ENCODE results near the gene HACL1. TPM values are rescaled to one million over a fixed set of nuclear protein-coding genes. Genes with fewer than 3 reads are reported as not detected.

HACL1 gene
- total RNA-seq, 3 donors from 2014 or later, result 27.7 to 40.3 (median 28.8) TPM

GRCh38 chr3:15602146-15602536, 772 bp upstream of the HACL1 start:
- no peaks in the 10 kb centered on the region for H3K27me3 ChIP-seq
- peaks cover 0 to 8% of the 10 kb centered on the region in 2 donors for H3K4me1 ChIP-seq
- H3K9me3 ChIP-seq, result no peaks in the 10 kb centered on the region
- H3K36me3 ChIP-seq, result no peaks in the 10 kb centered on the region
- intact Hi-C loops (cut with DNase I; ENCODE audit: low total_unique reads), result no loop called here
- peak overlapping the region; percentile 85 to 94 for H3K27ac ChIP-seq
- TF ChIP-seq POLR2A (IDR thresholded peaks at IDR 0.05), result no peak
- TF ChIP-seq POLR2AphosphoS5 (IDR thresholded peaks at IDR 0.05), result no peak
- no peak for TF ChIP-seq CTCF (IDR thresholded peaks at IDR 0.05)
- peak overlapping the region; percentile 78 to 90 (median 82) for H3K4me3 ChIP-seq
- DNase-seq (ENCODE audit: low spot score in 2 of 2), result no peak

- peaks cover 0 to 8% of the 10 kb centered on the region in 2 donors for H3K4me1 ChIP-seq
- intact Hi-C loops (cut with DNase I; ENCODE audit: low total_unique reads), result no loop called here
These were observed 347 bp downstream of the HACL1 start for GRCh38 chr3:15601046-15601398.

GRCh38 chr3:15595955-15596354, 5.4 kb downstream of the HACL1 start:
- TF ChIP-seq POLR2A (IDR thresholded peaks at IDR 0.05) (no peak), POLR2AphosphoS5 (IDR thresholded peaks at IDR 0.05) (no peak), CTCF (IDR thresholded peaks at IDR 0.05) (no peak)
- no peaks in the 10 kb centered on the region for H3K36me3 ChIP-seq

More at GRCh38 chr3:15601046-15601398, 347 bp downstream of the HACL1 start:
- no peaks in the 10 kb centered on the region for H3K36me3 ChIP-seq
- H3K4me3 ChIP-seq, result peak overlapping the region; percentile 78 to 90 (median 82)
- peak overlapping the region; percentile 85 to 94 for H3K27ac ChIP-seq
- H3K27me3 ChIP-seq, result no peaks in the 10 kb centered on the region
- TF ChIP-seq CTCF (IDR thresholded peaks at IDR 0.05) (no peak), POLR2AphosphoS5 (IDR thresholded peaks at IDR 0.05) (no peak), POLR2A (IDR thresholded peaks at IDR 0.05) (no peak)
- DNase-seq (ENCODE audit: low spot score in 2 of 2), result no peak
- H3K9me3 ChIP-seq, result no peaks in the 10 kb centered on the region

GRCh38 chr3:15592968-15593367, 8.4 kb downstream of the HACL1 start:
- H3K27me3 ChIP-seq, result no peaks in the 10 kb centered on the region
- H3K9me3 ChIP-seq, result no peaks in the 10 kb centered on the region
- H3K4me1 ChIP-seq, result no peaks in the 10 kb centered on the region
- no peaks in the 10 kb centered on the region for H3K36me3 ChIP-seq
- H3K27ac ChIP-seq, result no peak overlapping the region
- no peak for DNase-seq (ENCODE audit: low spot score in 2 of 2)
- no peak for TF ChIP-seq CTCF (IDR thresholded peaks at IDR 0.05)
- TF ChIP-seq POLR2A (IDR thresholded peaks at IDR 0.05), result no peak
- TF ChIP-seq POLR2AphosphoS5 (IDR thresholded peaks at IDR 0.05), result no peak
- intact Hi-C loops (cut with DNase I; ENCODE audit: low total_unique reads), result no loop called here
- no peak overlapping the region for H3K4me3 ChIP-seq

More at GRCh38 chr3:15595955-15596354, 5.4 kb downstream of the HACL1 start:
- Histone ChIP-seq H3K4me3 (no peak overlapping the region), H3K27me3 (no peaks in the 10 kb centered on the region), H3K9me3 (no peaks in the 10 kb centered on the region), H3K27ac (no peak overlapping the region), H3K4me1 (peaks cover 0 to 8% of the 10 kb centered on the region in 2 donors)
- DNase-seq (ENCODE audit: low spot score in 2 of 2), result no peak
- intact Hi-C loops (cut with DNase I; ENCODE audit: low total_unique reads), result no loop called here

GRCh38 chr3:15591928-15592327, 9.4 kb downstream of the HACL1 start:
- H3K4me3 ChIP-seq, result no peak overlapping the region
- no peaks in the 10 kb centered on the region for H3K9me3 ChIP-seq
- H3K27ac ChIP-seq, result no peak overlapping the region
- TF ChIP-seq POLR2A (IDR thresholded peaks at IDR 0.05), result no peak
- TF ChIP-seq POLR2AphosphoS5 (IDR thresholded peaks at IDR 0.05), result no peak
- no peak for TF ChIP-seq CTCF (IDR thresholded peaks at IDR 0.05)
- DNase-seq (ENCODE audit: low spot score in 2 of 2), result no peak
- no peaks in the 10 kb centered on the region for H3K27me3 ChIP-seq
- H3K4me1 ChIP-seq, result no peaks in the 10 kb centered on the region
- intact Hi-C loops (cut with DNase I; ENCODE audit: low total_unique reads), result no loop called here
- no peaks in the 10 kb centered on the region for H3K36me3 ChIP-seq
